Measurements from ENCODE around the gene INTS11.
"Not testable (repeated sequence)": the region's sequence is repeated elsewhere in the genome, so short reads cannot be mapped to it uniquely, and the experiment has no call there.

The INTS11 gene

GRCh38 chr1:1324524-1325287 lies at the start of gene INTS11, which contains the start of gene CPTP:
INTS11 (minus strand) TSS chr1:1324660; CDS start chr1:1324608, 52 bp downstream.
CPTP (plus strand) TSS chr1:1324802; CDS start chr1:1326911, 2,109 bp downstream.
- peak; percentile 94 for DNase-seq (ENCODE audit: low read depth in 2 of 2)

- no peak for DNase-seq (ENCODE audit: low read depth in 2 of 2)
Measured at GRCh38 chr1:1373815-1374588, 49.5 kb upstream of the INTS11 start.

GRCh38 chr1:1373051-1373814 lies 48.8 kb upstream of the INTS11 start:
- DNase-seq (ENCODE audit: low read depth in 2 of 2) = no peak

GRCh38 chr1:1371746-1372711 lies 47.6 kb upstream of the INTS11 start:
- peak; percentile 66 to 77 for DNase-seq (ENCODE audit: low read depth in 2 of 2)

GRCh38 chr1:1371364-1371745 lies 46.9 kb upstream of the INTS11 start:
- DNase-seq (ENCODE audit: low read depth in 2 of 2) = no peak

GRCh38 chr1:1370771-1371300 lies 46.4 kb upstream of the INTS11 start:
- DNase-seq (ENCODE audit: low read depth in 2 of 2) = no peak

- DNase-seq (ENCODE audit: low read depth in 2 of 2) = not testable (repeated sequence)
Measured at GRCh38 chr1:1370094-1370493, 45.6 kb upstream of the INTS11 start.

GRCh38 chr1:1367315-1367714 lies 42.9 kb upstream of the INTS11 start:
- no peak for DNase-seq (ENCODE audit: low read depth in 2 of 2)

- no peak for DNase-seq (ENCODE audit: low read depth in 2 of 2)
Measured at GRCh38 chr1:1366699-1367066, 42.2 kb upstream of the INTS11 start.

GRCh38 chr1:1365875-1366698 lies 41.6 kb upstream of the INTS11 start:
- DNase-seq (ENCODE audit: low read depth in 2 of 2) = no peak

- no peak for DNase-seq (ENCODE audit: low read depth in 2 of 2)
Measured at GRCh38 chr1:1364266-1364665, 39.8 kb upstream of the INTS11 start.

- DNase-seq (ENCODE audit: low read depth in 2 of 2) = no peak
Measured at GRCh38 chr1:1361982-1362423, 37.5 kb upstream of the INTS11 start.

- DNase-seq (ENCODE audit: low read depth in 2 of 2) = no peak
Measured at GRCh38 chr1:1361233-1361981, 36.9 kb upstream of the INTS11 start.

- DNase-seq (ENCODE audit: low read depth in 2 of 2) = no peak
Measured at GRCh38 chr1:1360506-1361169, 36.2 kb upstream of the INTS11 start.

GRCh38 chr1:1359664-1360468 lies 35.4 kb upstream of the INTS11 start:
- no peak for DNase-seq (ENCODE audit: low read depth in 2 of 2)

GRCh38 chr1:1359308-1359663 lies 34.8 kb upstream of the INTS11 start:
- no peak for DNase-seq (ENCODE audit: low read depth in 2 of 2)

- no peak for DNase-seq (ENCODE audit: low read depth in 2 of 2)
Measured at GRCh38 chr1:1358433-1359271, 34.2 kb upstream of the INTS11 start, which contains the start of gene MXRA8. MXRA8 (minus strand) TSS chr1:1358555; CDS start chr1:1358504, 51 bp downstream.
